ENCODE results near the gene LRRC75A.

Gene LRRC75A

DNA sequence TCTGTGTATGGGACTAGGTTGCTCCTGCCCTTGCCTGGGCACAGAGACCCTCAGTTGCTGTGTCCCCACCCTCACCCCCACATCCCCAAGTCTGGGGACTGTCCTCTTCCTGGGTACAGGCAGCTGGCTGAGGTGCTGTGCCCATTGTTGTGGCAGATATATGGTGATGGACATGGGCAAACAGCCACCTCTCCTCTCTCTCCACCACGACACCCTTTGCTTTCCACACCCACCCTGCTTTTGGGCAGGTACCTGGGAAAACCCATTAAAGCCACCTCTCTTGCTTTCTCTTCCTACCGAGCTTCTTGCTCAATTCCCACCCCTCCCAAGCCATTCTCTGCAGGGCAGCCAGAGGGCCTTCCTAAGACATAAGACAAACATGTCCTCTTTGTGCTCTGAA, 54.9 kb downstream of the LRRC75A start:
- TF ChIP-seq, protein P1, sequence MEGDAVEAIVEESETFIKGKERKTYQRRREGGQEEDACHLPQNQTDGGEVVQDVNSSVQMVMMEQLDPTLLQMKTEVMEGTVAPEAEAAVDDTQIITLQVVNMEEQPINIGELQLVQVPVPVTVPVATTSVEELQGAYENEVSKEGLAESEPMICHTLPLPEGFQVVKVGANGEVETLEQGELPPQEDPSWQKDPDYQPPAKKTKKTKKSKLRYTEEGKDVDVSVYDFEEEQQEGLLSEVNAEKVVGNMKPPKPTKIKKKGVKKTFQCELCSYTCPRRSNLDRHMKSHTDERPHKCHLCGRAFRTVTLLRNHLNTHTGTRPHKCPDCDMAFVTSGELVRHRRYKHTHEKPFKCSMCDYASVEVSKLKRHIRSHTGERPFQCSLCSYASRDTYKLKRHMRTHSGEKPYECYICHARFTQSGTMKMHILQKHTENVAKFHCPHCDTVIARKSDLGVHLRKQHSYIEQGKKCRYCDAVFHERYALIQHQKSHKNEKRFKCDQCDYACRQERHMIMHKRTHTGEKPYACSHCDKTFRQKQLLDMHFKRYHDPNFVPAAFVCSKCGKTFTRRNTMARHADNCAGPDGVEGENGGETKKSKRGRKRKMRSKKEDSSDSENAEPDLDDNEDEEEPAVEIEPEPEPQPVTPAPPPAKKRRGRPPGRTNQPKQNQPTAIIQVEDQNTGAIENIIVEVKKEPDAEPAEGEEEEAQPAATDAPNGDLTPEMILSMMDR (IDR thresholded peaks at IDR 0.05), result no peak

DNA sequence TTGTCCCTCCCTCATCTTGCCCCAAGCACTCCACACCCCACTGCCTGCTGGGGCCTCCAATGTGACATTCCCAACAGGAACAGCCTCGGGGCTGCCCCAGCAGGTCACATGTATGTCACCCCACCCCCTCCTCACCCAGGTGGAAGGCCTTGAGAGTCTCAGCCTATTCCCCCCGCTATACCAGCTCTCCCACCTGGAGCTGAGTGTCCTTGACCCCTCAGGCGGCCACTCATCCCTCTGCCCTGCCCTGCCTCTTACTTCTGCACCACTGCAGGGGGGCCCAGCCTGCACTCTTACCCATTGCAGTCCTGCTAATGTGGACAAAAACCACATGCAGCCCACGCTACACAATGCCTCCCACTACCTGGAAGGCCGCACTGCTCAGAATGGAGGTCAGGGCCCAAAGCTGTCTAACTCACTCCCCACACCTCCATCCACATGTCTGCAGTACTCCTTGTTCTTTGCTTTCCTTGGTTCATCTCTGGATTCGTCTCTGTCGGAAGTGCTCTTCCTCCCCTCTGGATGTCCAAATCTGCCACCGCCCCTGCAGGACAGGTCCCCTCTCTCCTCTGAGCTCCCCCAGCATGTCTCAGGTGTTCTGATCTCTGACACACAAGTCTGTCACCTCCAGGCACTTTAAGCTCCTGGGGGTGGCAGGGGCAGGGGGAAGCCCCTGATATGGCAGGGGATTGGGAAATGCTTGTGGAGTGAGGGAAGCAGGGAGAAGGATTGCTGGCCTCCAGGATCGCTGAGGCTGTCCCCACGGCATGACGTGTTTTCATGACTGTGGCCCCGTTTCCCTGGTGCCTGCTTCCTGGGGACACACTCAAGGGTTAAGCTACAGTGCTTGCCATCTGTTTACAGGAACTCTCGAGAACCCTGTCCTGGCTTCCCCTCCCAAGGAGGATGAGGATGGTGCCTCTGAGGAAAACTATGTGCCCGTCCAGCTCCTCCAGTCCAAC, 55.8 kb downstream of the LRRC75A start:
- TF ChIP-seq, protein P1 (IDR thresholded peaks at IDR 0.05), result no peak

DNA sequence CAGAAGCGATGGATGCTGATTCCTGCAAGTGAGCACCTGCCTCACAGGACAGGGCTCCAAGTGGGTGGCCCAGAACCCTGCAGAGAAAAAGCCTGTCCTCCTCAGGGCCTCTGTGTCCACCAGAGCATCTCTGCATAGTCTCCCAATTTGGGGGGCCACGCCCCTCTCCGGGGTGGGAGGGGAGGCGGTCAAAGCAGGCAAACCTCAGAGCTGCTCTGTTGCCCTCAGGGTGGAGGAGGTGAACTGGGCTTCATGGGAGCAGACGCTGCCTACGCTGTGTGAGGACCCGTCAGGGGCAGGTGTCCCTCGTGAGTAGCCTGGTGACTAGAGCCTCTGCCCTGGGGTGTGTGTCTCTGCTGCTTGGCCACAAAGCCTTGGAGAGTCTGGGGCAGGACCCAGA, 57.3 kb downstream of the LRRC75A start:
- TF ChIP-seq, protein P1 (IDR thresholded peaks at IDR 0.05), result no peak

DNA sequence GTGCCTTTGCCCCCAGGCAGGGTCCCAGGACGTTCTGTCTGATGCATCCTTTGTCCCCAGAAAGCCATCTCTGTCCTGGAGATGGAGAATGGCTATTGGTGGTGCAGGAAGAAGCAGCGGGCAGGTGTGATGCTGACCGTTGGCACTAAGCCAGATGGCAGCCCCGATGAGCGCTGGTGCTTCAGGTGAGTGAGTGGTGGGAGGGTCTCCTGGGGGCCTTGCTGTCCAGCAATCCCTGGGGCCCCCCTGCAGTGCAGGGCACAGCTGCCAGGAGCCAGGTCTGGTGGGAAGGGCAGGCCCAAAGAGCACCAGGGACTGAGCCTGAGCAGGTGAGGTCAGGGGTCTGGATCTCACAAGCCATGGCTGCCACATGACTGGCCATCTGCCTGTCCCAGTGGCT, 58.5 kb downstream of the LRRC75A start:
- TF ChIP-seq, protein P1 (IDR thresholded peaks at IDR 0.05), result no peak

DNA sequence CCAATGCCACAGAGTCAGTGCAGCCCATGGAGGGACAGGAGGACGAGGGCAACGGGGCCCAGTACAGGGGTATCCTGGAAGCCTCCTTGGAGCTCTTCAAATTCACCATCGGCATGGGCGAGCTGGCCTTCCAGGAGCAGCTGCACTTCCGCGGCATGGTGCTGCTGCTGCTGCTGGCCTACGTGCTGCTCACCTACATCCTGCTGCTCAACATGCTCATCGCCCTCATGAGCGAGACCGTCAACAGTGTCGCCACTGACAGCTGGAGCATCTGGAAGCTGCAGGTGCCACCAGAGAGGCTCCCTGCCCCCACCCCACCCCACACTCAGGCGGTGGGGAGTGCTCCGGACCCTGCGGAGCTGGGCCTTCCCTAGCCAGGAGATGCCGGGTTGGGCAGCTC, 60.0 kb downstream of the LRRC75A start:
- TF ChIP-seq, protein P1 (IDR thresholded peaks at IDR 0.05), result no peak

DNA sequence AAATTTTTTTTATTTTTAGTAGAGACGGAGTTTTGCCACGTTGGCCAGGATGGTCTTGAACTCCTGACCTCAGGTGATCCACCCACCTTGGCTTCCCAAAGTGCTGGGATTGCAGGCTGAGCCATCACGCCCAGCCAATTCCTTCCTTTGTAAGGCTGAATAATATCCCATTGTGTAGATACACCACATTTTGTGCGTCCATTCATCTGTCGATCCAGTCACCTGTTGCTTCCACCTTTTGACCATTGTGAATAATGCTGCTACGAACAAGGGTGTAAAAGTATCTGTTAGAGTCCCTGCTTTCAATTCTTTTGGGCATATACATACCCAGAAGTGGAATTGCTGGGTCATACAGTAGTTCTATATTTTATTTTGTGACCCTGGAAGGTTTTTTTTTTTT, 61.3 kb downstream of the LRRC75A start:
- TF ChIP-seq, protein P1 (IDR thresholded peaks at IDR 0.05), result no peak

DNA sequence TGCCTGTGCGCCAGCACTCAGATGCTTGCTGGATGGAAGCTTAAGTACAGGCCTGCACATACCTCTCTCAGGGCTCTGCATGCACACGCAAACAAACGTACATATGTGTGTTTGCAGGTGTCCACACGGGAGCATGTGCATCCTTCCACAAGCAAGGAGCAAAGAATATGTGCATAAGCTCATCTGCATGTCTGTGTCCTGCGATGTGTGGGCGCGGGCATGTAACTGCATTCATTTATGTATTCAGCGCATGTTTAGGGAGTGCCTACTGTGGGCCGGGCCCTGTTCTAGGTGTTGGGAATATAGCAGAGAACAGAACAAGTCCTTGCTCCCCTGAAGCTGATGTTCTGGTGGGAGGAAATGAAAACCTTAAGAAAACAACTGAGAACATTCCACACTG, 62.9 kb downstream of the LRRC75A start:
- TF ChIP-seq, protein P1 (IDR thresholded peaks at IDR 0.05), result no peak

All from LNCAP (cell line).